Subcutaneous abdominal adipose tissue (tissue), 5 donors: ENCODE measurements around the gene TBCC.

ENCODE experiments used
- H3K27ac ChIP-seq: one replicate; pipeline ENCODE4 v1.7.0; 2013; ENCODE audit warnings: low read depth, mild to moderate bottlenecking, inconsistent platforms, low read length, moderate library complexity
- H3K27me3 ChIP-seq, 5 donors: one replicate each; pipeline ENCODE4 v1.7.0; 2013; ENCODE audit warnings: low read length in 5 of 5, inconsistent platforms in 1 of 5; ENCODE audit not compliant: control insufficient read depth in 5 of 5, insufficient read depth in 4 of 5
- H3K36me3 ChIP-seq, 5 donors: one replicate each; pipeline ENCODE4 v1.7.0; 2013; ENCODE audit warnings: low read length in 5 of 5; ENCODE audit not compliant: control insufficient read depth in 5 of 5, insufficient read depth in 5 of 5
- H3K4me1 ChIP-seq, 5 donors: one replicate each; pipeline ENCODE4 v1.7.0; 2013; ENCODE audit warnings: low read length in 5 of 5, mild to moderate bottlenecking in 3 of 5, moderate library complexity in 1 of 5; ENCODE audit not compliant: control insufficient read depth in 5 of 5, insufficient read depth in 5 of 5
- H3K4me3 ChIP-seq, 5 donors: one replicate each; pipeline ENCODE4 v1.7.0; 2013; ENCODE audit warnings: low read length in 5 of 5, low read depth in 1 of 5
- H3K9ac ChIP-seq, 5 donors: one replicate each; pipeline ENCODE4 v1.7.0; 2013; ENCODE audit warnings: low read length in 5 of 5, mild to moderate bottlenecking in 4 of 5, moderate library complexity in 3 of 5
- H3K9me3 ChIP-seq, 5 donors: one replicate each; pipeline ENCODE4 v1.7.0; 2013; ENCODE audit warnings: low read length in 5 of 5; ENCODE audit not compliant: control insufficient read depth in 5 of 5
- donor health status: healthy.
- donor health status: healthy.
- donor health status: healthy.
- donor health status: healthy.
- donor health status: healthy.

The TBCC gene

GRCh38 chr6:42745640-42746462 is at the start of gene TBCC:
Gene TBCC, minus strand, starts transcription at chr6:42746103. Its CDS starts 30 bp downstream, at chr6:42746073.
- H3K27ac ChIP-seq, result peak within 1 kb of the TSS; percentile 89
- H3K36me3 ChIP-seq, result no peaks in the 10 kb centered on the region
- H3K4me1 ChIP-seq, result peaks cover 4 to 40% (median 33%) of the 10 kb centered on the region in 5 donors
- peak within 1 kb of the TSS; percentile 98 to 100 (median 99) for H3K4me3 ChIP-seq
- H3K27me3 ChIP-seq, result no peaks in the 10 kb centered on the region
- peak within 1 kb of the TSS; percentile 84 to 98 (median 94) for H3K9ac ChIP-seq
- H3K9me3 ChIP-seq, result no peaks in the 10 kb centered on the region

GRCh38 chr6:42795651-42796050 is 49.7 kb upstream of the TBCC start:
- H3K27me3 ChIP-seq, result no peaks in the 10 kb centered on the region
- no peak overlapping the region for H3K9ac ChIP-seq
- H3K27ac ChIP-seq, result no peak overlapping the region
- no peak overlapping the region for H3K4me3 ChIP-seq
- no peaks in the 10 kb centered on the region for H3K9me3 ChIP-seq
- no peaks in the 10 kb centered on the region for H3K36me3 ChIP-seq
- peaks cover 0 to 11% (median 3%) of the 10 kb centered on the region in 5 donors for H3K4me1 ChIP-seq

GRCh38 chr6:42791706-42792320 is 45.9 kb upstream of the TBCC start:
- Histone ChIP-seq H3K9me3 (no peaks in the 10 kb centered on the region), H3K27me3 (no peaks in the 10 kb centered on the region), H3K4me3 (no peak overlapping the region), H3K9ac (no peak overlapping the region), H3K4me1 (peaks cover 0 to 37% (median 26%) of the 10 kb centered on the region in 5 donors), H3K27ac (no peak overlapping the region), H3K36me3 (no peaks in the 10 kb centered on the region)

- H3K27ac ChIP-seq, result no peak overlapping the region
- no peaks in the 10 kb centered on the region for H3K9me3 ChIP-seq
- no peak overlapping the region for H3K4me3 ChIP-seq
- H3K4me1 ChIP-seq, result peaks cover 0 to 43% (median 37%) of the 10 kb centered on the region in 5 donors
- peak overlapping the region in 2 of 5 donors; percentile 11 to 49 for H3K9ac ChIP-seq
- no peaks in the 10 kb centered on the region for H3K27me3 ChIP-seq
- H3K36me3 ChIP-seq, result no peaks in the 10 kb centered on the region
Measured at GRCh38 chr6:42790549-42791181, 44.8 kb upstream of the TBCC start.

- no peaks in the 10 kb centered on the region for H3K27me3 ChIP-seq
- no peaks in the 10 kb centered on the region for H3K9me3 ChIP-seq
- no peak overlapping the region for H3K27ac ChIP-seq
- H3K36me3 ChIP-seq, result no peaks in the 10 kb centered on the region
- H3K4me3 ChIP-seq, result no peak overlapping the region
- H3K4me1 ChIP-seq, result peaks cover 0 to 58% (median 52%) of the 10 kb centered on the region in 5 donors
- no peak overlapping the region for H3K9ac ChIP-seq
Measured at GRCh38 chr6:42788671-42789070, 42.8 kb upstream of the TBCC start.

GRCh38 chr6:42787063-42787472 is 41.2 kb upstream of the TBCC start:
- Histone ChIP-seq H3K9me3 (no peaks in the 10 kb centered on the region), H3K27ac (peak overlapping the region; percentile 66), H3K4me1 (peaks cover 0 to 58% (median 52%) of the 10 kb centered on the region in 5 donors), H3K27me3 (no peaks in the 10 kb centered on the region), H3K36me3 (no peaks in the 10 kb centered on the region), H3K4me3 (peak overlapping the region in 1 of 5 donors; percentile 7), H3K9ac (no peak overlapping the region)

GRCh38 chr6:42786525-42786985 is 40.7 kb upstream of the TBCC start:
- H3K9ac ChIP-seq, result no peak overlapping the region

GRCh38 chr6:42784717-42785498 is 39.0 kb upstream of the TBCC start:
- Histone ChIP-seq H3K4me1 (peaks cover 0 to 54% (median 47%) of the 10 kb centered on the region in 5 donors), H3K36me3 (no peaks in the 10 kb centered on the region), H3K27me3 (no peaks in the 10 kb centered on the region), H3K4me3 (peak overlapping the region; percentile 69 to 94 (median 93)), H3K9ac (peak overlapping the region in 4 of 5 donors; percentile 96 to 100 (median 98)), H3K9me3 (no peaks in the 10 kb centered on the region), H3K27ac (peak overlapping the region; percentile 99)

More at GRCh38 chr6:42786525-42786985, 40.7 kb upstream of the TBCC start:
- Histone ChIP-seq H3K9me3 (no peaks in the 10 kb centered on the region), H3K4me3 (peak overlapping the region in 2 of 5 donors; percentile 7 to 8), H3K36me3 (no peaks in the 10 kb centered on the region), H3K27me3 (no peaks in the 10 kb centered on the region), H3K4me1 (peaks cover 0 to 58% (median 52%) of the 10 kb centered on the region in 5 donors), H3K27ac (peak overlapping the region; percentile 66)

GRCh38 chr6:42783876-42784642 is 38.2 kb upstream of the TBCC start:
- Histone ChIP-seq H3K27me3 (no peaks in the 10 kb centered on the region), H3K4me1 (peaks cover 0 to 46% (median 41%) of the 10 kb centered on the region in 5 donors), H3K9me3 (no peaks in the 10 kb centered on the region), H3K4me3 (peak overlapping the region; percentile 69 to 94 (median 93)), H3K27ac (peak overlapping the region; percentile 99), H3K9ac (peak overlapping the region; percentile 96 to 100 (median 97)), H3K36me3 (no peaks in the 10 kb centered on the region)
